Glutamatergic neuron (in vitro differentiated cells): ENCODE results near the gene HES1. TPM values are rescaled to one million over a fixed set of nuclear protein-coding genes. Genes with fewer than 3 reads are reported as not detected.

Experiments
- DNase-seq: peaks from one replicate; pipeline ENCODE4 v3.0.0; 2022
- H3K27ac Mint-ChIP-seq: one replicate; pipeline ENCODE4 v1.8.0; 2020; ENCODE audit warnings: mild to moderate bottlenecking, mixed read lengths, inconsistent platforms; ENCODE audit not compliant: unreplicated experiment
- H3K27me3 Mint-ChIP-seq: one replicate; pipeline ENCODE4 v1.8.0; 2020; ENCODE audit warnings: mild to moderate bottlenecking, moderate library complexity, mixed read lengths, inconsistent platforms; ENCODE audit not compliant: unreplicated experiment
- H3K36me3 Mint-ChIP-seq: one replicate; pipeline ENCODE4 v1.8.0; 2020; ENCODE audit warnings: mild to moderate bottlenecking, mixed read lengths, inconsistent platforms; ENCODE audit not compliant: unreplicated experiment
- H3K4me1 Mint-ChIP-seq: one replicate; pipeline ENCODE4 v1.8.0; 2020; ENCODE audit warnings: mild to moderate bottlenecking, low read depth, mixed read lengths, inconsistent platforms; ENCODE audit not compliant: unreplicated experiment
- H3K4me3 Mint-ChIP-seq: one replicate; pipeline ENCODE4 v1.8.0; 2020; ENCODE audit warnings: mild to moderate bottlenecking, mixed read lengths, inconsistent platforms; ENCODE audit not compliant: unreplicated experiment
- H3K9me3 Mint-ChIP-seq: one replicate; pipeline ENCODE4 v1.8.0; 2020; ENCODE audit warnings: mild to moderate bottlenecking, moderate library complexity, mixed read lengths, inconsistent platforms; ENCODE audit not compliant: unreplicated experiment
- CTCF ChIP-seq: fragments of 200-600 bp; sonication (generic); IDR thresholded peaks from one replicate; pipeline ENCODE4 v1.5.0; 2021; ENCODE audit not compliant: partially characterized antibody, unreplicated experiment
- total RNA-seq: library from RNA; stranded (reverse); fragmentation: NEBNext Ultra II Directional; extraction: Animal tissue kit (Norgen Biotek cat#: 25700); gene quantifications from one replicate; pipeline ENCODE4 v1.2.1, GENCODE V29; 2021; ENCODE audit not compliant: unreplicated experiment

Gene HES1
- total RNA-seq, 1 donor from 2014 or later, result 0.34 TPM

GRCh38 chr3:194135516-194135805, 487 bp upstream of the HES1 start:
- no peaks in the 10 kb centered on the region for H3K36me3 Mint-ChIP-seq
- no peak for TF ChIP-seq CTCF
- peaks cover 29% of the 10 kb centered on the region for H3K4me1 Mint-ChIP-seq
- no peak overlapping the region for H3K27ac Mint-ChIP-seq
- peaks cover 23% of the 10 kb centered on the region for H3K27me3 Mint-ChIP-seq
- peak overlapping the region; percentile 90 for H3K4me3 Mint-ChIP-seq
- peaks cover 4% of the 10 kb centered on the region for H3K9me3 Mint-ChIP-seq
- no peak for DNase-seq

- Mint-ChIP-seq H3K27me3 (peaks cover 20% of the 10 kb centered on the region), H3K27ac (no peak overlapping the region), H3K9me3 (peaks cover 4% of the 10 kb centered on the region), H3K4me3 (peak overlapping the region; percentile 87), H3K36me3 (no peaks in the 10 kb centered on the region), H3K4me1 (peaks cover 20% of the 10 kb centered on the region)
- TF ChIP-seq CTCF, result no peak
- no peak for DNase-seq
Observed at GRCh38 chr3:194136519-194137007, 615 bp downstream of the HES1 start.

GRCh38 chr3:194137008-194137505, 1.1 kb downstream of the HES1 start:
- no peaks in the 10 kb centered on the region for H3K36me3 Mint-ChIP-seq
- H3K27me3 Mint-ChIP-seq, result peaks cover 20% of the 10 kb centered on the region
- DNase-seq, result peak; percentile 44
- H3K27ac Mint-ChIP-seq, result no peak overlapping the region
- H3K9me3 Mint-ChIP-seq, result peaks cover 4% of the 10 kb centered on the region
- peak overlapping the region; percentile 87 for H3K4me3 Mint-ChIP-seq
- peaks cover 22% of the 10 kb centered on the region for H3K4me1 Mint-ChIP-seq
- no peak for TF ChIP-seq CTCF

DNA sequence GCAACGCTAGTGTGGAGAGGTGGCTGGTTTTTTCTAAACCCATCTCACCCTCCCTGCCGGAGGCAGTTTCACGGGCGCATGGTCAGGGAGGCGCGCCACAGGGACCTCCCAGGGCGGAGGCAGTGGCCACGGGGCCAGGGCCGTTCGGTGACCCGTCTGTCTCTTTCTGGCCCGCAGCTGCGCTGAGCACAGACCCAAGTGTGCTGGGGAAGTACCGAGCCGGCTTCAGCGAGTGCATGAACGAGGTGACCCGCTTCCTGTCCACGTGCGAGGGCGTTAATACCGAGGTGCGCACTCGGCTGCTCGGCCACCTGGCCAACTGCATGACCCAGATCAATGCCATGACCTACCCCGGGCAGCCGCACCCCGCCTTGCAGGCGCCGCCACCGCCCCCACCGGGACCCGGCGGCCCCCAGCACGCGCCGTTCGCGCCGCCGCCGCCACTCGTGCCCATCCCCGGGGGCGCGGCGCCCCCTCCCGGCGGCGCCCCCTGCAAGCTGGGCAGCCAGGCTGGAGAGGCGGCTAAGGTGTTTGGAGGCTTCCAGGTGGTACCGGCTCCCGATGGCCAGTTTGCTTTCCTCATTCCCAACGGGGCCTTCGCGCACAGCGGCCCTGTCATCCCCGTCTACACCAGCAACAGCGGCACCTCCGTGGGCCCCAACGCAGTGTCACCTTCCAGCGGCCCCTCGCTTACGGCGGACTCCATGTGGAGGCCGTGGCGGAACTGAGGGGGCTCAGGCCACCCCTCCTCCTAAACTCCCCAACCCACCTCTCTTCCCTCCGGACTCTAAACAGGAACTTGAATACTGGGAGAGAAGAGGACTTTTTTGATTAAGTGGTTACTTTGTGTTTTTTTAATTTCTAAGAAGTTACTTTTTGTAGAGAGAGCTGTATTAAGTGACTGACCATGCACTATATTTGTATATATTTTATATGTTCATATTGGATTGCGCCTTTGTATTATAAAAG, 1.8 kb downstream of the HES1 start:
- peaks cover 4% of the 10 kb centered on the region for H3K9me3 Mint-ChIP-seq
- H3K4me1 Mint-ChIP-seq, result peaks cover 20% of the 10 kb centered on the region
- peak overlapping the region; percentile 87 for H3K4me3 Mint-ChIP-seq

More for the DNA sequence above, 1.8 kb downstream of the HES1 start:
- Mint-ChIP-seq H3K36me3 (no peaks in the 10 kb centered on the region), H3K27ac (no peak overlapping the region), H3K27me3 (peaks cover 20% of the 10 kb centered on the region)
- TF ChIP-seq CTCF, result peak; percentile 33
- peak; percentile 42 for DNase-seq
